Hepatocyte (in vitro differentiated cells): ENCODE data around the gene SEC61A1.

Experiments
- CTCF ChIP-seq: fragments of 200-600 bp; sonication (generic); IDR thresholded peaks from 2 replicates; pipeline ENCODE4 v1.5.1; 2016; ENCODE audit warnings: antibody characterized with exemption, mild to moderate bottlenecking; ENCODE audit not compliant: poor library complexity
- EZH2phosphoT487 ChIP-seq: fragments of 200-600 bp; sonication (generic); IDR thresholded peaks from one replicate; pipeline ENCODE4 v1.6.1; 2018; ENCODE audit warnings: antibody characterized with exemption, mild to moderate bottlenecking, low read depth, moderate library complexity; ENCODE audit not compliant: unreplicated experiment, severe bottlenecking

DNA sequence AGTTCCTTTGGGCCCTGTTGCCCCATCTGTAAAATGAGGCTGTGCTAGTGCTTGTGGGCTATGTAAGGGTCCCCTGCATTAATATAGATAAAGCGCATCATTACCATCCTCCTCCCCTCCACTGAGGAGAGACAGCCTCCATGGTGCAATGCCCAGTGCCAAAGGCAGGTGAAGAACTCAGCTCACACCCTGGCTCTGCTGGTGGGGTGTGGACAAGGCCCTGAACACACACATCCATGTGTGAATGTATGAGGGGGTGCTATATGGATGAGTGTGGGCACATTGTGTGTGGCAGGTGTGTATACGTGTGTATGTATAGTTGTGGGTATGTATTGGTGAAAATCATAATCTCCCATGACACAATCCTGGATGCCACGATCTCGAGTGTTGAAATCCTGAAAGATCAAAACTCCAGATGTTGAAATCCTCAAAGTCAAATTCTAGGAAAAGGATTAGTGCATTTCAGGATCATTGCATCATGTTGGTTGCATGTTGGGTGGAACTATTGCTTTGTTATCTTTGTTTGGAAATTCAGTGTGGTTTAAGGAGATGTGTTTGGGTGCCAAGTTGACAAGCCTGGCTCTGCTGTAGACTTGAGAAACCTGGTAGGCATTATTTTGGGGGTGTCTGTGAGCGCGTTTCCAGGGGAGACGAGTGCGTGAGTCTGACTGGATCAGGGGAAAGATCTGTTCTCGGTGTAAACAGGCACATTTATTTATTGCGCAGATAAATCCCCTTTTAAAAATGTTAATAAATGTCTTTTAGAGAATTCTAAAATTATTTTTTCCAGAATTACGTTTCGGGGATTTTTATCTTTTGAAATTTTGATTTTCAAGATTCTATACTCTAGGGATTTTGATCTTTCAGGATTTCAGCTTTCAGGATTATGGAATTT, 42.0 kb upstream of the SEC61A1 start:
- TF ChIP-seq CTCF (no peak), EZH2phosphoT487 (no peak)
